ENCODE measurements around the gene MRPL47.

Gene MRPL47

GRCh38 chr3:179603831-179604230 lies 607 bp downstream of the MRPL47 start:
- Histone ChIP-seq H3K4me3 (ENCODE audit: low read length) (peak overlapping the region; percentile 86), H3K9me3 (ENCODE audit: insufficient read depth, low read length) (no peaks in the 10 kb centered on the region), H3K27me3 (ENCODE audit: low read depth, low read length) (no peaks in the 10 kb centered on the region), H3K4me1 (ENCODE audit: low read length) (peaks cover 31% of the 10 kb centered on the region), H3K27ac (ENCODE audit: low read length) (peak overlapping the region; percentile 48), H2AFZ (ENCODE audit: low read depth, low read length) (peak overlapping the region; percentile 93; the same call in 1 of the 2 replicates), H3K36me3 (replicated peaks; ENCODE audit: low read depth, low read length) (peaks cover 10% of the 10 kb centered on the region), H3K79me2 (ENCODE audit: low read length) (peaks cover 44% of the 10 kb centered on the region), H4K20me1 (ENCODE audit: insufficient read depth, low read length) (no peaks in the 10 kb centered on the region), H3K9ac (ENCODE audit: low read length) (peak overlapping the region; percentile 80), H3K4me2 (ENCODE audit: low read length) (peak overlapping the region; percentile 67)
- TF ChIP-seq EZH2phosphoT487 (IDR thresholded peaks at IDR 0.05; ENCODE audit: low read depth): no peak

GRCh38 chr3:179603321-179603720 lies 1.1 kb downstream of the MRPL47 start:
- no peaks in the 10 kb centered on the region for H3K27me3 ChIP-seq (ENCODE audit: low read depth, low read length)
- peak overlapping the region; percentile 86 for H3K4me3 ChIP-seq (ENCODE audit: low read length)
- peak overlapping the region; percentile 67 for H3K4me2 ChIP-seq (ENCODE audit: low read length)
- H4K20me1 ChIP-seq (ENCODE audit: insufficient read depth, low read length): no peaks in the 10 kb centered on the region
- peaks cover 44% of the 10 kb centered on the region for H3K79me2 ChIP-seq (ENCODE audit: low read length)
- H3K9me3 ChIP-seq (ENCODE audit: insufficient read depth, low read length): no peaks in the 10 kb centered on the region
- TF ChIP-seq EZH2phosphoT487 (IDR thresholded peaks at IDR 0.05; ENCODE audit: low read depth) (no peak), CTCF (IDR thresholded peaks at IDR 0.05; ENCODE audit: low read depth, low read length) (no peak)
- H3K4me1 ChIP-seq (ENCODE audit: low read length): peaks cover 26% of the 10 kb centered on the region
- no peak overlapping the region for H3K27ac ChIP-seq (ENCODE audit: low read length)
- H3K36me3 ChIP-seq (replicated peaks; ENCODE audit: low read depth, low read length): peaks cover 10% of the 10 kb centered on the region
- H3K9ac ChIP-seq (ENCODE audit: low read length): no peak overlapping the region
- no peak overlapping the region for H2AFZ ChIP-seq (ENCODE audit: low read depth, low read length)

- H3K36me3 ChIP-seq (replicated peaks; ENCODE audit: low read depth, low read length): peaks cover 34% of the 10 kb centered on the region
- TF ChIP-seq CTCF (IDR thresholded peaks at IDR 0.05; ENCODE audit: low read depth, low read length): no peak
- TF ChIP-seq EZH2phosphoT487 (IDR thresholded peaks at IDR 0.05; ENCODE audit: low read depth): no peak
These were observed 4.9 kb downstream of the MRPL47 start for GRCh38 chr3:179599531-179599930.

GRCh38 chr3:179591313-179591712 lies 13.1 kb downstream of the MRPL47 start:
- Histone ChIP-seq H3K79me2 (ENCODE audit: low read length) (no peaks in the 10 kb centered on the region), H2AFZ (ENCODE audit: low read depth, low read length) (no peak overlapping the region), H3K4me3 (ENCODE audit: low read length) (no peak overlapping the region), H3K4me1 (ENCODE audit: low read length) (peaks cover 10% of the 10 kb centered on the region), H3K4me2 (ENCODE audit: low read length) (no peak overlapping the region), H3K9ac (ENCODE audit: low read length) (no peak overlapping the region), H3K27me3 (ENCODE audit: low read depth, low read length) (no peaks in the 10 kb centered on the region), H3K9me3 (ENCODE audit: insufficient read depth, low read length) (no peaks in the 10 kb centered on the region), H3K27ac (ENCODE audit: low read length) (no peak overlapping the region), H4K20me1 (ENCODE audit: insufficient read depth, low read length) (no peaks in the 10 kb centered on the region), H3K36me3 (replicated peaks; ENCODE audit: low read depth, low read length) (peaks cover 61% of the 10 kb centered on the region)
- TF ChIP-seq EZH2phosphoT487 (IDR thresholded peaks at IDR 0.05; ENCODE audit: low read depth) (no peak), CTCF (IDR thresholded peaks at IDR 0.05; ENCODE audit: low read depth, low read length) (no peak)

More at GRCh38 chr3:179599531-179599930, 4.9 kb downstream of the MRPL47 start:
- H2AFZ ChIP-seq (ENCODE audit: low read depth, low read length): no peak overlapping the region
- H3K4me2 ChIP-seq (ENCODE audit: low read length): no peak overlapping the region
- no peaks in the 10 kb centered on the region for H3K27me3 ChIP-seq (ENCODE audit: low read depth, low read length)
- peaks cover 5% of the 10 kb centered on the region; the same call in 1 of the 2 replicates for H3K4me1 ChIP-seq (ENCODE audit: low read length)
- H4K20me1 ChIP-seq (ENCODE audit: insufficient read depth, low read length): no peaks in the 10 kb centered on the region
- H3K4me3 ChIP-seq (ENCODE audit: low read length): no peak overlapping the region
- no peak overlapping the region for H3K27ac ChIP-seq (ENCODE audit: low read length)
- H3K9me3 ChIP-seq (ENCODE audit: insufficient read depth, low read length): no peaks in the 10 kb centered on the region
- peaks cover 20% of the 10 kb centered on the region for H3K79me2 ChIP-seq (ENCODE audit: low read length)
- no peak overlapping the region for H3K9ac ChIP-seq (ENCODE audit: low read length)
